SIG-M5 treated with dmso at 0.1 percent for 504 hours (cell line): ENCODE measurements around the gene CASP3.
"Not testable (repeated sequence)": the region's sequence is repeated elsewhere in the genome, so short reads cannot be mapped to it uniquely, and the experiment has no call there.

ENCODE experiments used
- DNase-seq: peaks from one replicate; lab custom pipeline; 2025; ENCODE audit not compliant: unreplicated experiment; lab: John Stamatoyannopoulos, UW

Gene CASP3

GRCh38 chr4:184664445-184665210, 15.4 kb upstream of the CASP3 start:
- DNase-seq, result no peak

GRCh38 chr4:184662236-184662635, 13.0 kb upstream of the CASP3 start:
- no peak for DNase-seq

- no peak for DNase-seq
Observed at GRCh38 chr4:184660978-184661377, 11.7 kb upstream of the CASP3 start.

- DNase-seq, result not testable (repeated sequence)
Observed at GRCh38 chr4:184657820-184658219, 8.6 kb upstream of the CASP3 start.

GRCh38 chr4:184657144-184657543, 7.9 kb upstream of the CASP3 start:
- no peak for DNase-seq

- no peak for DNase-seq
Observed at GRCh38 chr4:184655889-184656869, 6.9 kb upstream of the CASP3 start.

GRCh38 chr4:184653650-184654049, 4.4 kb upstream of the CASP3 start:
- no peak for DNase-seq

GRCh38 chr4:184652681-184653080, 3.4 kb upstream of the CASP3 start:
- not testable (repeated sequence) for DNase-seq

- DNase-seq, result no peak
Observed at GRCh38 chr4:184651899-184652298, 2.7 kb upstream of the CASP3 start.

GRCh38 chr4:184649971-184650855, 966 bp upstream of the CASP3 start:
- peak; percentile 19 for DNase-seq

GRCh38 chr4:184648313-184649025, 778 bp downstream of the CASP3 start:
- DNase-seq, result peak; percentile 39

GRCh38 chr4:184648054-184648312, 1.3 kb downstream of the CASP3 start:
- no peak for DNase-seq

- DNase-seq, result no peak
Observed at GRCh38 chr4:184647266-184648053, 1.8 kb downstream of the CASP3 start.

GRCh38 chr4:184645904-184646610, 3.2 kb downstream of the CASP3 start:
- DNase-seq, result no peak

- DNase-seq, result no peak
Observed at GRCh38 chr4:184644553-184645307, 4.5 kb downstream of the CASP3 start.

- DNase-seq, result no peak
Observed at GRCh38 chr4:184643731-184644130, 5.5 kb downstream of the CASP3 start.

- DNase-seq, result no peak
Observed at GRCh38 chr4:184641451-184641850, 7.8 kb downstream of the CASP3 start.

- no peak for DNase-seq
Observed at GRCh38 chr4:184641022-184641421, 8.2 kb downstream of the CASP3 start.
